ENCODE measurements around the gene SENP2. TPM values are rescaled to one million over a fixed set of nuclear protein-coding genes. Genes with fewer than 3 reads are reported as not detected.
A peak's percentile ranks its signal among the peaks of the same experiment; 100 is the strongest.

Gene SENP2
- total RNA-seq, 1 experiment from 2014 or later: 56.9 TPM

DNA sequence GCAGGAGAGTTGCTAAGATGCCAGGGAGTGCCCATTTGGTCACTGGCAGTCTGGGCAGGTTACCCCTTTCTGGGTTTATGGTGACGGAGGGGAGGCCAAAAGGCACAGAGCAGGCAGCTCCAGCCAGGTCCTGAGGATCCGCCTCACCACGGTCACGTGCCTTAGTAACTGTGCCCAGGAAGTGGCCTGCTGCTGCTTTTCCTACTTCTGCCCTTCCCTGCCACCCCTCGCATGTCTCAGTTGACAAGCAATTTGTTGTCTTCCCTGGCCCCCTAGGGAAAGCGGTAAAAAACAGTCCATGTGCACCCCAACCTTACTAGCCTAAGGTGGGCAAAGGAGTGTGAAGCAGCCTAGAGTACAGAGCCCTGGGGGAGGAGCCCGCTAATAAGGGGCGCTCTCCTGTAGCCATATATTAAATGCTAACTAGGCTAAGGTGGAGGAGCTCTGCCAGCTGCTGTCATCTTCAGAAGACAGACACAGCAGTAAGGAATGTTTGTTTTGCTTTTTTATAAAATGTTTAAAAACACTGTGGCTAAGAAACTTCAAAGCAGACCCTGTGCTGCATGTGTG, 24.6 kb upstream of the SENP2 start:
- H3K36me3 Mint-ChIP-seq: no peaks in the 10 kb centered on the region
- peaks cover 16% of the 10 kb centered on the region; the same call in 1 of the 2 replicates for H3K27me3 Mint-ChIP-seq (ENCODE audit: low read depth)
- no peaks in the 10 kb centered on the region for H3K9me3 Mint-ChIP-seq
- H3K4me1 Mint-ChIP-seq: peaks cover 38% of the 10 kb centered on the region
- no peak overlapping the region for H3K4me3 Mint-ChIP-seq
- H3K27ac Mint-ChIP-seq: no peak overlapping the region
- POLR2A ChIA-PET: no interaction called here
- DNase-seq (ENCODE audit: low spot score): no peak
- CTCF ChIA-PET: interaction anchor here (0.9 to 4.0 kb wide), 4 partner anchors 13 to 101 kb away, joined by 3 to 76 read pairs (median 4); partner anchors contain the start of gene TMEM41A
- peak; percentile 10 for ATAC-seq
- no peak for TF ChIP-seq CBFB (CRISPR knock-in tag; IDR thresholded peaks at IDR 0.05; ENCODE audit: low read depth)
- no peak for TF ChIP-seq RELA (CRISPR knock-in tag; IDR thresholded peaks at IDR 0.05; ENCODE audit: borderline replicate concordance)
- TF ChIP-seq, protein P1, sequence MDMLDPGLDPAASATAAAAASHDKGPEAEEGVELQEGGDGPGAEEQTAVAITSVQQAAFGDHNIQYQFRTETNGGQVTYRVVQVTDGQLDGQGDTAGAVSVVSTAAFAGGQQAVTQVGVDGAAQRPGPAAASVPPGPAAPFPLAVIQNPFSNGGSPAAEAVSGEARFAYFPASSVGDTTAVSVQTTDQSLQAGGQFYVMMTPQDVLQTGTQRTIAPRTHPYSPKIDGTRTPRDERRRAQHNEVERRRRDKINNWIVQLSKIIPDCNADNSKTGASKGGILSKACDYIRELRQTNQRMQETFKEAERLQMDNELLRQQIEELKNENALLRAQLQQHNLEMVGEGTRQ (CRISPR knock-in tag; IDR thresholded peaks at IDR 0.05): peak; percentile 81
- TF ChIP-seq FOXP1 (CRISPR knock-in tag; IDR thresholded peaks at IDR 0.05; ENCODE audit: borderline replicate concordance): no peak
- TF ChIP-seq, protein P2, sequence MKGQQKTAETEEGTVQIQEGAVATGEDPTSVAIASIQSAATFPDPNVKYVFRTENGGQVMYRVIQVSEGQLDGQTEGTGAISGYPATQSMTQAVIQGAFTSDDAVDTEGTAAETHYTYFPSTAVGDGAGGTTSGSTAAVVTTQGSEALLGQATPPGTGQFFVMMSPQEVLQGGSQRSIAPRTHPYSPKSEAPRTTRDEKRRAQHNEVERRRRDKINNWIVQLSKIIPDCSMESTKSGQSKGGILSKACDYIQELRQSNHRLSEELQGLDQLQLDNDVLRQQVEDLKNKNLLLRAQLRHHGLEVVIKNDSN (CRISPR knock-in tag; IDR thresholded peaks at IDR 0.05): peak; percentile 81
- TF ChIP-seq, protein P3, sequence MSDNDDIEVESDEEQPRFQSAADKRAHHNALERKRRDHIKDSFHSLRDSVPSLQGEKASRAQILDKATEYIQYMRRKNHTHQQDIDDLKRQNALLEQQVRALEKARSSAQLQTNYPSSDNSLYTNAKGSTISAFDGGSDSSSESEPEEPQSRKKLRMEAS (CRISPR knock-in tag; IDR thresholded peaks at IDR 0.05): peak; percentile 54; the same call in 1 of the 2 replicates

DNA sequence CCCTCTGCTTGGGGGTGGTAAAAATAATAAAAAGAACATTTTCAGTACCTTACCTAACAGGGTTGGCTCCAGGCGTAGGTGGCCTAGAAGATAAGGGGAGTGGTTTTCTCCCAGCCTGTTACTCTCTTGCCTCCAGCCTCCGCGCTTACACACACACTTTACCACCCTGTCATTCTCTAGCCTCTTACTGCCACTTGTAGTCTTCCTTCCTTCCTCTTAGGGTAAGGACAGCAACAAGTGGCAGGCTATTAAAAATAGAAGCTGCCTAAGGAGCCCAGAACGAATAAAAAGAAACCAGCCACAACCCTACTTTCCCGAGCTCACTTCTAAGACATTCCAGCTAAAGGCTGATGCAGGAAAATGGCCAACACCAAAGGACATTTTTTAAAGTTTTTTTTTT, 24.1 kb upstream of the SENP2 start:
- Mint-ChIP-seq H3K36me3 (no peaks in the 10 kb centered on the region), H3K27ac (peak overlapping the region; percentile 85; the same call in 1 of the 2 replicates), H3K4me3 (no peak overlapping the region), H3K4me1 (peaks cover 38% of the 10 kb centered on the region), H3K9me3 (no peaks in the 10 kb centered on the region), H3K27me3 (ENCODE audit: low read depth) (peaks cover 16% of the 10 kb centered on the region; the same call in 1 of the 2 replicates)
- ChIA-PET POLR2A (no interaction called here), CTCF (interaction anchor here (0.9 to 4.0 kb wide), 4 partner anchors 13 to 101 kb away, joined by 3 to 76 read pairs (median 4); partner anchors contain the start of gene TMEM41A)
- TF ChIP-seq ZNF232 (CRISPR knock-in tag; IDR thresholded peaks at IDR 0.05): no peak
- no peak for TF ChIP-seq NFE2L1 (CRISPR knock-in tag; IDR thresholded peaks at IDR 0.05)
- TF ChIP-seq, protein P1 (CRISPR knock-in tag; IDR thresholded peaks at IDR 0.05): no peak
- TF ChIP-seq, protein P4, sequence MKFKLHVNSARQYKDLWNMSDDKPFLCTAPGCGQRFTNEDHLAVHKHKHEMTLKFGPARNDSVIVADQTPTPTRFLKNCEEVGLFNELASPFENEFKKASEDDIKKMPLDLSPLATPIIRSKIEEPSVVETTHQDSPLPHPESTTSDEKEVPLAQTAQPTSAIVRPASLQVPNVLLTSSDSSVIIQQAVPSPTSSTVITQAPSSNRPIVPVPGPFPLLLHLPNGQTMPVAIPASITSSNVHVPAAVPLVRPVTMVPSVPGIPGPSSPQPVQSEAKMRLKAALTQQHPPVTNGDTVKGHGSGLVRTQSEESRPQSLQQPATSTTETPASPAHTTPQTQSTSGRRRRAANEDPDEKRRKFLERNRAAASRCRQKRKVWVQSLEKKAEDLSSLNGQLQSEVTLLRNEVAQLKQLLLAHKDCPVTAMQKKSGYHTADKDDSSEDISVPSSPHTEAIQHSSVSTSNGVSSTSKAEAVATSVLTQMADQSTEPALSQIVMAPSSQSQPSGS (CRISPR knock-in tag; IDR thresholded peaks at IDR 0.05; ENCODE audit: borderline replicate concordance, low read depth): no peak
- no peak for TF ChIP-seq ZBTB21 (CRISPR knock-in tag; IDR thresholded peaks at IDR 0.05; ENCODE audit: borderline replicate concordance)
- TF ChIP-seq ESRRA (CRISPR knock-in tag; IDR thresholded peaks at IDR 0.05; ENCODE audit: borderline replicate concordance): no peak
- TF ChIP-seq, protein P5, sequence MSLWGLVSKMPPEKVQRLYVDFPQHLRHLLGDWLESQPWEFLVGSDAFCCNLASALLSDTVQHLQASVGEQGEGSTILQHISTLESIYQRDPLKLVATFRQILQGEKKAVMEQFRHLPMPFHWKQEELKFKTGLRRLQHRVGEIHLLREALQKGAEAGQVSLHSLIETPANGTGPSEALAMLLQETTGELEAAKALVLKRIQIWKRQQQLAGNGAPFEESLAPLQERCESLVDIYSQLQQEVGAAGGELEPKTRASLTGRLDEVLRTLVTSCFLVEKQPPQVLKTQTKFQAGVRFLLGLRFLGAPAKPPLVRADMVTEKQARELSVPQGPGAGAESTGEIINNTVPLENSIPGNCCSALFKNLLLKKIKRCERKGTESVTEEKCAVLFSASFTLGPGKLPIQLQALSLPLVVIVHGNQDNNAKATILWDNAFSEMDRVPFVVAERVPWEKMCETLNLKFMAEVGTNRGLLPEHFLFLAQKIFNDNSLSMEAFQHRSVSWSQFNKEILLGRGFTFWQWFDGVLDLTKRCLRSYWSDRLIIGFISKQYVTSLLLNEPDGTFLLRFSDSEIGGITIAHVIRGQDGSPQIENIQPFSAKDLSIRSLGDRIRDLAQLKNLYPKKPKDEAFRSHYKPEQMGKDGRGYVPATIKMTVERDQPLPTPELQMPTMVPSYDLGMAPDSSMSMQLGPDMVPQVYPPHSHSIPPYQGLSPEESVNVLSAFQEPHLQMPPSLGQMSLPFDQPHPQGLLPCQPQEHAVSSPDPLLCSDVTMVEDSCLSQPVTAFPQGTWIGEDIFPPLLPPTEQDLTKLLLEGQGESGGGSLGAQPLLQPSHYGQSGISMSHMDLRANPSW (CRISPR knock-in tag; conservative IDR thresholded peaks at IDR 0.05; ENCODE audit: low read depth): no peak
- TF ChIP-seq, protein P6, sequence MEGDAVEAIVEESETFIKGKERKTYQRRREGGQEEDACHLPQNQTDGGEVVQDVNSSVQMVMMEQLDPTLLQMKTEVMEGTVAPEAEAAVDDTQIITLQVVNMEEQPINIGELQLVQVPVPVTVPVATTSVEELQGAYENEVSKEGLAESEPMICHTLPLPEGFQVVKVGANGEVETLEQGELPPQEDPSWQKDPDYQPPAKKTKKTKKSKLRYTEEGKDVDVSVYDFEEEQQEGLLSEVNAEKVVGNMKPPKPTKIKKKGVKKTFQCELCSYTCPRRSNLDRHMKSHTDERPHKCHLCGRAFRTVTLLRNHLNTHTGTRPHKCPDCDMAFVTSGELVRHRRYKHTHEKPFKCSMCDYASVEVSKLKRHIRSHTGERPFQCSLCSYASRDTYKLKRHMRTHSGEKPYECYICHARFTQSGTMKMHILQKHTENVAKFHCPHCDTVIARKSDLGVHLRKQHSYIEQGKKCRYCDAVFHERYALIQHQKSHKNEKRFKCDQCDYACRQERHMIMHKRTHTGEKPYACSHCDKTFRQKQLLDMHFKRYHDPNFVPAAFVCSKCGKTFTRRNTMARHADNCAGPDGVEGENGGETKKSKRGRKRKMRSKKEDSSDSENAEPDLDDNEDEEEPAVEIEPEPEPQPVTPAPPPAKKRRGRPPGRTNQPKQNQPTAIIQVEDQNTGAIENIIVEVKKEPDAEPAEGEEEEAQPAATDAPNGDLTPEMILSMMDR (IDR thresholded peaks at IDR 0.05): no peak
- no peak for TF ChIP-seq TEAD1 (CRISPR knock-in tag; IDR thresholded peaks at IDR 0.05)
- TF ChIP-seq, protein P7, sequence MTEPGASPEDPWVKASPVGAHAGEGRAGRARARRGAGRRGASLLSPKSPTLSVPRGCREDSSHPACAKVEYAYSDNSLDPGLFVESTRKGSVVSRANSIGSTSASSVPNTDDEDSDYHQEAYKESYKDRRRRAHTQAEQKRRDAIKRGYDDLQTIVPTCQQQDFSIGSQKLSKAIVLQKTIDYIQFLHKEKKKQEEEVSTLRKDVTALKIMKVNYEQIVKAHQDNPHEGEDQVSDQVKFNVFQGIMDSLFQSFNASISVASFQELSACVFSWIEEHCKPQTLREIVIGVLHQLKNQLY (CRISPR knock-in tag; IDR thresholded peaks at IDR 0.05): no peak
- DNase-seq (ENCODE audit: low spot score) (no peak), ATAC-seq (peak; percentile 60)
